Measurements from ENCODE around the gene OR51F1.

GRCh38 chr11:4727171-4727570 is 42.6 kb downstream of the OR51F1 start:
- TF ChIP-seq CTCF (IDR thresholded peaks at IDR 0.05) (no peak), POLR2A (IDR thresholded peaks at IDR 0.05) (no peak)

Data from breast epithelium (tissue), 3 donors.